ENCODE measurements around the gene CLNK. TPM values are rescaled to one million over a fixed set of nuclear protein-coding genes. Genes with fewer than 3 reads are reported as not detected.

CLNK gene
- total and polyA plus RNA-seq, 2 of the 8 experiments (the other 6 are each of a cell fraction or from before 2014, with no cell fraction given): not detected

GRCh38 chr4:10613926-10614478 lies 70.6 kb downstream of the CLNK start (continued):
- TF ChIP-seq MAX (IDR thresholded peaks at IDR 0.05) (no peak), SIX5 (IDR thresholded peaks at IDR 0.05; ENCODE audit: low read depth, low read length) (no peak), CHD1 (IDR thresholded peaks at IDR 0.05; ENCODE audit: low read depth, low read length) (no peak), BRCA1 (IDR thresholded peaks at IDR 0.05; ENCODE audit: low read depth, low read length) (no peak)
